GM12878 (cell line): ENCODE data around the gene C16orf46. TPM values are rescaled to one million over a fixed set of nuclear protein-coding genes. Genes with fewer than 3 reads are reported as not detected.

Experiments
- ATAC-seq: fragments of 200-7000 bp; cut with Tn5 transposase; 3 replicates; pipeline ENCODE4 v1.9.1; 2020; ENCODE audit warnings: mild to moderate bottlenecking, moderate library complexity
- BruUV-seq: library from RNA; stranded (reverse); fragments of 400-500 nt; replicated peaks from 2 replicates; lab custom pipeline; 2021; lab: Mats Ljungman, UMichigan
- CTCF ChIA-PET: fragments of 300-600 bp; sonication (Branson Sonifier 250); formaldehyde crosslinking; extraction: SDS; loops from one replicate; lab custom pipeline; 2021; ENCODE audit warnings: inconsistent platforms; lab: Yijun Ruan, JAX
- POLR2A ChIA-PET: fragments of 350-600 bp; formaldehyde crosslinking; extraction: SDS; loops from one replicate; lab custom pipeline; 2021; ENCODE audit warnings: inconsistent platforms; lab: Charles Lee
- RAD21 ChIA-PET: fragments of 300-600 bp; sonication (Branson Sonifier 250); formaldehyde crosslinking; loops from one replicate; lab custom pipeline; 2023; ENCODE audit warnings: antibody characterized with exemption; ENCODE audit not compliant: unreplicated experiment; lab: Charles Lee
- SMC1A ChIA-PET: fragments of 300-600 bp; sonication (Branson Sonifier 250); formaldehyde crosslinking; loops from one replicate; lab custom pipeline; 2023; ENCODE audit not compliant: unreplicated experiment, uncharacterized antibody; lab: Charles Lee
- DNase-seq: peaks from one replicate; pipeline ENCODE4 v3.0.0-alpha.2; 2011; ENCODE audit warnings: low read depth, low spot score
- FAIRE-seq: peaks from 3 replicates; lab custom pipeline; 2011; peaks lifted over from hg19 to GRCh38; lab: Jason Lieb, UNC
- H2AFZ ChIP-seq: 2 replicates; pipeline ENCODE4 v1.6.0; 2011; ENCODE audit warnings: low read depth, low read length, control low read depth; ENCODE audit not compliant: control insufficient read depth
- H3K27ac ChIP-seq: 2 replicates; pipeline ENCODE4 v1.5.1; 2011; ENCODE audit warnings: control low read depth; ENCODE audit not compliant: control insufficient read depth, insufficient read depth
- H3K27me3 ChIP-seq, 2 experiments: replicated peaks in 1 of 2; 2 replicates each; pipeline versions ENCODE4 v1.6.0 to v1.6.1; 2011; ENCODE audit warnings: low read length in 1 of 2; ENCODE audit not compliant: control insufficient read depth in 2 of 2, insufficient read depth in 2 of 2
- H3K36me3 ChIP-seq, 2 experiments: 2 replicates each; pipeline ENCODE4 v1.5.1; 2011; ENCODE audit warnings: low read length in 1 of 2; ENCODE audit not compliant: control insufficient read depth in 2 of 2, insufficient read depth in 2 of 2
- H3K4me1 ChIP-seq: 2 replicates; pipeline ENCODE4 v1.6.1; 2011; ENCODE audit warnings: mild to moderate bottlenecking, low read length, moderate library complexity, mixed read lengths; ENCODE audit not compliant: control insufficient read depth, insufficient read depth
- H3K4me2 ChIP-seq: 2 replicates; pipeline ENCODE4 v1.6.0; 2011; ENCODE audit warnings: control low read depth; ENCODE audit not compliant: control insufficient read depth, insufficient read depth
- H3K4me3 ChIP-seq: fragments of 200-600 bp; sonication (generic); 2 replicates; pipeline ENCODE4 v1.5.1; 2016
- H3K79me2 ChIP-seq: 2 replicates; pipeline ENCODE4 v1.6.0; 2011; ENCODE audit warnings: low read length; ENCODE audit not compliant: control insufficient read depth, insufficient read depth
- H3K9ac ChIP-seq: 2 replicates; pipeline ENCODE4 v1.8.0; 2011; ENCODE audit warnings: low read length, control low read depth, mixed read lengths; ENCODE audit not compliant: control insufficient read depth, insufficient read depth
- H3K9me3 ChIP-seq: replicated peaks from 3 replicates; pipeline ENCODE4 v1.5.1; 2011; ENCODE audit warnings: mild to moderate bottlenecking, low read length; ENCODE audit not compliant: control insufficient read depth, insufficient read depth
- H4K20me1 ChIP-seq: 2 replicates; pipeline ENCODE4 v1.6.0; 2011; ENCODE audit not compliant: control insufficient read depth, insufficient read depth
- CREM ChIP-seq: IDR thresholded peaks from 2 replicates; pipeline ENCODE4 v1.6.1; 2014; ENCODE audit warnings: antibody characterized with exemption, low read depth
- DPF2 ChIP-seq: fragments of 450-650 bp; IDR thresholded peaks from 2 replicates; pipeline ENCODE4 v1.6.1; 2017; ENCODE audit warnings: mild to moderate bottlenecking
- LARP7 ChIP-seq: fragments of 450-650 bp; IDR thresholded peaks from 2 replicates; pipeline ENCODE4 v1.6.1; 2017; ENCODE audit warnings: mild to moderate bottlenecking
- MYC ChIP-seq: IDR thresholded peaks from 2 replicates; pipeline ENCODE4 v1.6.1; 2011; ENCODE audit warnings: mild to moderate bottlenecking, low read length, moderate library complexity, inconsistent platforms; ENCODE audit not compliant: insufficient read depth, insufficient replicate concordance, insufficient read length, severe bottlenecking
- RB1 ChIP-seq: fragments of 450-650 bp; formaldehyde crosslinking; IDR thresholded peaks from 2 replicates; pipeline ENCODE4 v1.6.1; 2017; ENCODE audit warnings: mild to moderate bottlenecking, borderline replicate concordance
- SMAD5 ChIP-seq: IDR thresholded peaks from 2 replicates; pipeline ENCODE4 v1.6.1; 2016; ENCODE audit warnings: antibody characterized with exemption, low read depth
- TAF1 ChIP-seq: IDR thresholded peaks from 2 replicates; pipeline ENCODE4 v1.6.1; 2011; ENCODE audit warnings: mild to moderate bottlenecking, low read depth, low read length, borderline replicate concordance
- WGBS: methylation state at CpG from one replicate; pipeline ENCODE4 v1.1.6; 2016; ENCODE audit warnings: low lambda C conversion rate; ENCODE audit not compliant: insufficient replicate concordance, insufficient coverage; ENCODE audit errors: missing lambda C conversion rate; 5-methylcytosine and 5-hydroxymethylcytosine counted together
- in situ Hi-C: fragments of 300-500 bp; cut with MboI; formaldehyde crosslinking; loops from 9 replicates; pipeline ENCODE4 v1.14.3; 2018; ENCODE audit warnings: mixed read lengths
- intact Hi-C: fragments of 100-400 bp; cut with micrococcal nuclease; formaldehyde crosslinking; loops from one replicate; pipeline ENCODE4 v1.14.2; 2022; ENCODE audit not compliant: unreplicated experiment
- polyA plus RNA-seq, 11 experiments: library from polyadenylated mRNA; depleted of rRNA in 4 of 11; unstranded in 6 of 11; stranded (reverse) in 5 of 11; fragments of >200 nt; fragmentation: Nextera tagmentation in 4 of 11; fragmentation: Illumina TruSeq in 1 of 11; extraction: Ambion mirVana in 4 of 11; extraction: Trizol in 1 of 11; gene quantifications; 1 replicate in 1 of 11; 2 replicates in 10 of 11; pipeline versions ENCODE4 v1.2.1 to v1.2.3, GENCODE V29; 2011 to 2016; ENCODE audit warnings: inconsistent platforms in 2 of 11, missing spikeins in 2 of 11, low read depth in 1 of 11
- total RNA-seq, 4 experiments: library from RNA; depleted of rRNA in 3 of 4; stranded (reverse); fragments of >200 nt in 3 of 4; fragmentation: Illumina TruSeq in 1 of 4; extraction: Trizol in 1 of 4; gene quantifications; 2 replicates each; pipeline versions ENCODE4 v1.2.1 to v1.2.3, GENCODE V29; 2013 to 2021

Gene C16orf46
- total and polyA plus RNA-seq, 10 of the 15 experiments (the other 5 are each of a cell fraction or from before 2014, with no cell fraction given), result 0.04 to 0.46 (median 0.14) TPM; not detected in 6

DNA sequence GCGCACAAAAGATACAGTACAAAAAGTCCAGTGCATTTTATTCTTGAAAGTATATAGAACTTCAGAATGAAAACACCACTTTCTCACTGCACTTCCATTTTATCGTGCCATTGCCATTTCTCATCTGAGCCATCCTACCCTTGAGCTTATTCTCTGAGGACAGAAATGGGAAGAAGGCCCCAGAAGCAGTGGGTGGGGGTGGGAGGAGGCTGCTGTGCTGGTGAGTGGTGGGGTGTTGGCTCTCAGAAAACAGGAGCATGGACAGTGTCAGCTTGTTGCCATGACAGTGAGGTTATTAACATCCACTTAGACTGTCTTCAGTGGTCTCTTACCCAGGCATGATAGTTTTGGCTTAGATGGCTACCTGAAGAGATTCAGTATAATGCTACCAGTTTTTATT lies 36.9 kb downstream of the C16orf46 start:
- Histone ChIP-seq H3K9me3 (no peaks in the 10 kb centered on the region), H3K9ac (no peak overlapping the region), H3K4me2 (no peak overlapping the region), H3K27me3 (no peaks in the 10 kb centered on the region), H3K27ac (no peak overlapping the region), H3K36me3 (peaks cover 0 to 18% of the 10 kb centered on the region in 2 experiments; a peak in 1 of 4 replicates), H2AFZ (no peak overlapping the region), H3K4me1 (no peaks in the 10 kb centered on the region), H3K4me3 (no peak overlapping the region), H3K79me2 (peaks cover 13% of the 10 kb centered on the region), H4K20me1 (no peaks in the 10 kb centered on the region)
- ChIA-PET POLR2A (no interaction called here), RAD21 (interaction anchor here (0.6 kb wide), 1 partner anchor 218 kb away, joined by 3 read pairs; no protein-coding TSS in a partner anchor), CTCF (interaction anchor here (0.6 to 1.3 kb wide), 2 partner anchors 15 to 36 kb away, joined by 3 to 5 read pairs; no protein-coding TSS in a partner anchor), SMC1A (interaction anchor here (0.6 to 1.1 kb wide), 2 partner anchors 37 to 86 kb away, joined by 3 read pairs; partner anchors contain the start of gene C16orf46)
- 98% methylated on average over 2 of the region's 2 CpGs for WGBS
- no peak for ATAC-seq
- FAIRE-seq, result no peak
- no peak for TF ChIP-seq MYC
- TF ChIP-seq CREM, result no peak
- no peak for TF ChIP-seq DPF2
- TF ChIP-seq SMAD5, result no peak
- no peak for TF ChIP-seq LARP7
- TF ChIP-seq TAF1, result no peak
- TF ChIP-seq RB1, result no peak
- intact Hi-C loops (no loop called here), in situ Hi-C loops (no loop called here)
- no TSS peak for BruUV-seq
- DNase-seq, result no peak
